ENCODE data around the gene CMPK1. TPM values are rescaled to one million over a fixed set of nuclear protein-coding genes. Genes with fewer than 3 reads are reported as not detected.

Gene CMPK1
- total and polyA plus RNA-seq, 2 of the 4 experiments (the other 2 are of a cell fraction), result 23.1 to 31.9 TPM

GRCh38 chr1:47403321-47403910, 69.8 kb downstream of the CMPK1 start:
- no peak overlapping the region for H2BK15ac ChIP-seq (ENCODE audit: low read depth, low read length)
- intact Hi-C loops (cut with micrococcal nuclease) (no loop called here), in situ Hi-C loops (cut with MboI; ENCODE audit: low sequenced_read_pairs) (no loop called here), dilution Hi-C loops (cut with HindIII; ENCODE audit: low sequenced_read_pairs, unreplicated experiment) (no loop called here)
- no TSS peak for BruUV-seq (replicated peaks)
- no peak overlapping the region for H2AK9ac ChIP-seq (replicated peaks; ENCODE audit: low read depth, low read length, poor library complexity)
- no peak overlapping the region for H4K91ac ChIP-seq (ENCODE audit: insufficient read depth, low read depth, low read length)
- TF ChIP-seq MAFK (IDR thresholded peaks at IDR 0.05; ENCODE audit: low read depth, low read length) (no peak), CEBPB (IDR thresholded peaks at IDR 0.05; ENCODE audit: low read depth, low read length) (no peak), CHD1 (IDR thresholded peaks at IDR 0.05; ENCODE audit: low read depth, low read length) (no peak), SMC3 (IDR thresholded peaks at IDR 0.05; ENCODE audit: low read depth, low read length) (no peak), RCOR1 (IDR thresholded peaks at IDR 0.05; ENCODE audit: insufficient replicate concordance, low read length) (no peak), RFX5 (IDR thresholded peaks at IDR 0.05; ENCODE audit: low read depth, low read length) (no peak), FOS (IDR thresholded peaks at IDR 0.05; ENCODE audit: low read depth, low read length) (no peak), MAZ (IDR thresholded peaks at IDR 0.05; ENCODE audit: borderline replicate concordance, low read depth, low read length) (no peak), USF2 (IDR thresholded peaks at IDR 0.05; ENCODE audit: low read depth, low read length) (no peak), CTCF (conservative IDR thresholded peaks at IDR 0.05; ENCODE audit: low read depth, low read length) (no peak)
- no peak overlapping the region for H4K8ac ChIP-seq (ENCODE audit: low read depth in 2 of 2, low read length in 2 of 2)
- H3K4me1 ChIP-seq (ENCODE audit: control insufficient read depth, insufficient read depth, low read length), result 0 out of 2 replicates have a peak, but pooled peaks cover 2% of the 10 kb centered on the region
- no CpG with 5 or more reads among the region's 4 CpGs for WGBS, 2 experiments (ENCODE audit: extremely low coverage in 2 of 2, insufficient read length in 1 of 2)
- no peak overlapping the region for H3K27ac ChIP-seq (ENCODE audit: insufficient read depth, low read length)
- H2BK20ac ChIP-seq (ENCODE audit: low read depth, low read length), result no peak overlapping the region
- H2AK5ac ChIP-seq (ENCODE audit: low read depth, low read length), result no peak overlapping the region
- no peaks in the 10 kb centered on the region for H4K20me1 ChIP-seq (ENCODE audit: insufficient read depth, low read length)
- no peaks in the 10 kb centered on the region for H3K36me3 ChIP-seq (ENCODE audit: control insufficient read depth, insufficient read depth, low read length)
- no peak overlapping the region for H2BK5ac ChIP-seq (ENCODE audit: low read depth, low read length, poor library complexity, severe bottlenecking)
- H3K79me1 ChIP-seq (ENCODE audit: low read depth in 1 of 2, low read length in 2 of 2), result no peaks in the 10 kb centered on the region
- H3K4me3 ChIP-seq (ENCODE audit: insufficient read depth, low read depth, low read length), result no peak overlapping the region
- no peak overlapping the region for H3K4ac ChIP-seq (ENCODE audit: low read depth, low read length)
- H3K23ac ChIP-seq (ENCODE audit: low read depth, low read length), result no peak overlapping the region
- DNase-seq, result no peak
- no peak overlapping the region for H3K4me2 ChIP-seq (ENCODE audit: low read depth, low read length)
- ATAC-seq (ENCODE audit: low read depth), result no peak
- peaks cover 30% of the 10 kb centered on the region for H3K27me3 ChIP-seq (ENCODE audit: control insufficient read depth, insufficient read depth, low read length)
- no peak overlapping the region for H3K56ac ChIP-seq (ENCODE audit: extremely low read depth, insufficient read depth, low read length)
- POLR2A ChIA-PET (ENCODE audit: unreplicated experiment), result no interaction called here
- no peaks in the 10 kb centered on the region for H3K9me3 ChIP-seq (ENCODE audit: control insufficient read depth, insufficient read depth, low read length)
- H3K14ac ChIP-seq (replicated peaks; ENCODE audit: low read depth, low read length), result no peak overlapping the region
- no peaks in the 10 kb centered on the region for H3K9me1 ChIP-seq (ENCODE audit: insufficient read depth, low read length)
- H2BK120ac ChIP-seq (ENCODE audit: low read depth, low read length), result no peak overlapping the region
- no peak overlapping the region for H4K5ac ChIP-seq (ENCODE audit: low read depth, low read length)
- no peak overlapping the region for H2AFZ ChIP-seq (replicated peaks; ENCODE audit: low read length, poor library complexity)
- no peak overlapping the region for H3K18ac ChIP-seq (ENCODE audit: low read depth, low read length)
- CTCF ChIA-PET, result no interaction called here
- H3K9ac ChIP-seq (ENCODE audit: low read depth, low read length), result no peak overlapping the region
